ENCODE results near the gene CCDC61.

Gene CCDC61

DNA sequence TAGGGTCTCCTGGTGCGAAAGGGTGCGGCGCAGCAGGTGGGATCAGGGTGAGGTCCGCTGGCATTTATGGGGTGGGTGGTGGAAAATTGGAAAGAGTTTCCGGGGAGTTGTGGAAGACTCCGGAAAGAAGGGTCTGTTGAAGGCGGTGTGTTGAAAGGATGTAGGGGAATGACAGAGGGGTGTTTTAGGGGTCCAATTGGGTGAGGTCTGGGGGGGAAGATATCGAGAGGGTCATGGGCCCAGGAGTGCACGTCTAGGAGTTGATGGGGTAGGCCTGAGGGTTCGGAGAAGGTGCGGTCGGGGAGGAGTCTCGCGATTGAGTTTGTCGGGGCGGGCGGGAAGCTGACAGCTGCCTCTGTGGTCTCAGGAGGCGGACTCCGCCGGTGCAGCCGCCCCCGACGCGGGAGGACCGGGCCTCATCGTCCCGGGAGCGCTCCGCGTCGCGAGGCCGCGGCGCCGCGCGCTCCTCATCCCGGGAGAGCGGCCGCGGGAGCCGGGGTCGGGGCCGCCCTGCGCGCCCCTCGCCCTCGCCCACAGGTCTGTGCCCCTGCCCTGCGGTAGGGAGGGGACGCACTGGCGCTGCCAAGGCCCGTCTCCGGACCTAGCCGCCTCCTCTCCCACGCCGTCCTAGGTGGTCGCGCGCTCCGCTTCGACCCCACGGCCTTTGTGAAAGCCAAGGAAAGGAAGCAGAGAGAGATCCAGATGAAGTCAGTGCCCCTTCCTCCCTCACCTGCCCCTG is 20.6 kb downstream of the CCDC61 start:
- TF ChIP-seq CTCF (IDR thresholded peaks at IDR 0.05; ENCODE audit: low read depth, low read length): no peak
- peak overlapping the region; percentile 53 to 59 for H3K4me3 ChIP-seq (replicated peaks in 1 of 2; ENCODE audit: low read depth in 2 of 2, low read length in 2 of 2)
- DNase-seq (ENCODE audit: low read depth in 2 of 2): no peak

GRCh38 chr19:46016426-46017094 is 21.3 kb downstream of the CCDC61 start:
- peak; percentile 80 to 81 for DNase-seq (ENCODE audit: low read depth in 2 of 2)
- peak; percentile 82 for TF ChIP-seq CTCF (IDR thresholded peaks at IDR 0.05; ENCODE audit: low read depth, low read length)
- H3K4me3 ChIP-seq (replicated peaks in 1 of 2; ENCODE audit: low read depth in 2 of 2, low read length in 2 of 2): peak overlapping the region; percentile 53 to 59

- no peak for DNase-seq (ENCODE audit: low read depth in 2 of 2)
- H3K4me3 ChIP-seq (replicated peaks in 1 of 2; ENCODE audit: low read depth in 2 of 2, low read length in 2 of 2): no peak overlapping the region
- TF ChIP-seq CTCF (IDR thresholded peaks at IDR 0.05; ENCODE audit: low read depth, low read length): no peak
These were observed 21.8 kb downstream of the CCDC61 start for GRCh38 chr19:46017095-46017429.

- no peak for DNase-seq (ENCODE audit: low read depth in 2 of 2)
- no peak overlapping the region for H3K4me3 ChIP-seq (replicated peaks in 1 of 2; ENCODE audit: low read depth in 2 of 2, low read length in 2 of 2)
- no peak for TF ChIP-seq CTCF (IDR thresholded peaks at IDR 0.05; ENCODE audit: low read depth, low read length)
These were observed 22.8 kb downstream of the CCDC61 start for GRCh38 chr19:46017874-46018675.

- TF ChIP-seq CTCF (IDR thresholded peaks at IDR 0.05; ENCODE audit: low read depth, low read length): no peak
- no peak overlapping the region for H3K4me3 ChIP-seq (replicated peaks in 1 of 2; ENCODE audit: low read depth in 2 of 2, low read length in 2 of 2)
- DNase-seq (ENCODE audit: low read depth in 2 of 2): no peak
These were observed 23.5 kb downstream of the CCDC61 start for GRCh38 chr19:46018729-46019251.

DNA sequence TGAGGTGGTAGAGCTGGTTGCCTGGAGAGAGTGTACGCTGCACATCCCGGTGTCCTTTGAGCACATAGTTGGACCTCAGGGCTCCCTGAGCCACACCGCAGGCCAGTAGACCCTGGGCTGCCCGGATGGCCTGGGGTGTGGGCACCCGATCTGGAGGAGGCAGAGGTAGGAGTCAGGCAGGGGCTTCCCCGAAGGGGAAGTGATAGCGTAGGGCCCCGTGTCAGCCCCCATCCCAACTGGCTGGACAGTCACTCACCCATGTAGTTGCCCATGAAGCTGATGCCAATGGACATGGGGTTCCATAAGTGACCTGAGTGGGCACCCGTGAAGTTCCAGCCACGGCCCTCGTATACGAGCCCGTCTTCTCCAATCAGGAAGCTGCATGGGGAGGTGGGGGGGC is 24.0 kb downstream of the CCDC61 start:
- TF ChIP-seq CTCF (IDR thresholded peaks at IDR 0.05; ENCODE audit: low read depth, low read length): no peak
- DNase-seq (ENCODE audit: low read depth in 2 of 2): no peak
- no peak overlapping the region for H3K4me3 ChIP-seq (replicated peaks in 1 of 2; ENCODE audit: low read depth in 2 of 2, low read length in 2 of 2)
